ENCODE measurements around the gene VAPB.

Gene VAPB

DNA sequence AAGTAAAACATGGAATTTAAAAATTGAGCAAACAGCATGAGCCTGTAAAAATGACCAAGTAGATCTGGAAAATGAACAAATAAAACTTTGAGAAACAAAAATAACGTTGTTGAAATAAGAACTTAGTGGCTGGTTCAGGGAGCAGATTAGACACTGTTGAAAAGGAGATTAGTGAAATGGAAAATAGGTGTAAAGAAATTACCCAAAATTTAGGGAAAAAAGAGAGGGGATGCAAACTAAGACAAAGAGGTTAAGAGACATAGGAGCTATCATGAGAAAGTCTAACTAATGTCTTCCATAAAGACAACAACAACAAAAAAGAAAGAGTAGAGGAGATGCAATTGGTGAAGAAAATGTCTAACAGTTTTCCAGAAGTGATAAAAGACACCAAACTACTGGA lies 97.2 kb downstream of the VAPB start:
- no peak for DNase-seq

DNA sequence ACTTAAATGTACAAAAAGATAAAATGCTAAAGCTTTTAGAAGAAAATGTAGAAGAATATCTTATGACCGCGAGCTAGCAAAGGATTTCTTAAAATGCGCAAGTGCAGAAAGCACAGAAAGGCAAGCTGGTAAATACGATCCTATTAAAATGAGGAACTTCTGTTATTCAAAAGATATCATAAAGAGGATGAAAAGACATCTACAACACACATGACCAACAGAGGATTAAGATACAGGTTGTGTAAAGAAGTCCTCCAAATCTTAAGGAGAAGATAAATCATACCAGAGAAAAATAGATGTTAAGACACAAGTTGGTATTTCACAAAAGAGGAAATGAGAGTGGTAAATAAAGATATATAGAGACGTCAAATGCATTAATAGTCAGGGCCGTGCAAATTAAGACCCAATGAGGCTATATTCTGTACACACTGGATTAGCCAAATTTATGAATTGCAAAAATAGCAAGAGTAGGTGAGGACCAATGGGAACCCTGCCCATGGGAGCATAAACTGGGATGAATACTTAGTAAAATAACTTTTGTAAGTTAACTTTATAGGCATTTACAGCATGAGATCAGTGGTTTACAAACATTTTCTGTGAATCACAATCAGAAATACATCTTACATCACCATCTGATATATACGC lies 103.2 kb downstream of the VAPB start:
- DNase-seq, result no peak

DNA sequence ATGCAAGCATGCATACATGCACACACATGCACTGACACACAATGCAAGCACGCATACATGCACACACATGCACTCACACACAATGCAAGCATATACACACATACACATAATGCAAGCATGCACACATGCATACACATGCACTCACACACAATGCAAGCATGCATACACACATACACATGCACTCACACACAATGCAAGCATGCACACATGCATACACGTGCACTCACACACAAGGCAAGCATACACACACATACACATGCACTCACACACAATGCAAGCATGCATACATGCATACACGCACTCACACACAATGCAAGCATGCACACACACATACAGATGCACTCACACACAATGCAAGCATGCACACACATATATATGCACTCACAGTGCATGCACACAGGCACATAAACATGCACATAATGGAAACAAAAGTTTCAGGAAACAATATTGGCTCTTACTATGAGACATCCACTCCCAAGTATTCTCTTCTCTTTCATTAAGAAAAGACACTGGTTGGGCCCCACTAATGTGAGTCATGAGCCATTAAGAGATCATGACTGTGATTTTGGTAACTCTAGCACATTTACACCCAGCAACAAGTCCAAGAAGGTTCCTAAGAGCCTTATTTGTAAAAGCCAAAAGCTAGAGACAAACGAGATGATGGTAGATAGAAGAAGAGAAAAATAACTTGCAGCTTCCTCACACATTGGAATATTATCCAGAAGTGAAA lies 103.9 kb downstream of the VAPB start:
- DNase-seq, result no peak

DNA sequence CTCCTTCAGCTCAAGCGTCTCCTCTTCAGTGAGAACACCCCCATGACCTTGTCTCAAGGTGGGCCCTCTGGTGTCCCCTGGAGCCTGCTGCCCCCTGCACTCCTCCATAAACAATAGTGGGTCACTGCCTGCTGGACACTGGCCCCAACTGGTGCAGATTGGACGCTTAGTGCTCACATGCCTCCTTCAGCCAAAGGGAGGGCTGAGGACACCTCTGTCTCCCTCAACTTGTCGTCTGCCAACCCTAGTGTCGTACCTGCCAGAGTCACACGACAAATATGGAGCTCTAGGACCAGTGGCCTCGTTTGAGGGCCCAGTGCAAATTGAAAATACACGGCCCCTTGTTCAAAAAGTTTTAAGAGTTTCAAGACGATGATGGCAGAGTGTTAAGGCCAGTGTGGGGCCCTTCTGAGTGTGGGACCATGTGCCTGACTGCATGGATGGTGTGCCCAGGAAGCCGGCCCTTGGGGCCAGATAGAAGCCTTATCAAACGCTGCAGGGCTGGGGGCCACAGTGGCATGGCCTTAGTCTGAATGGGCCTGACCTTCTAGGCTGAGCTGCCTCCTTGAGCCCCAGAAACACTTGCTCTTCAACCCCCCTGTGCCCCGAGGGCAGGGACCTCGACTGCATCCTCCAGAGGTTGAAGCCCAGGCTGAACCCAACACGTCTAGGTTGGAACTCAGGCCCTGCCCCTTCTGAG lies 106.0 kb downstream of the VAPB start:
- no peak for DNase-seq

DNA sequence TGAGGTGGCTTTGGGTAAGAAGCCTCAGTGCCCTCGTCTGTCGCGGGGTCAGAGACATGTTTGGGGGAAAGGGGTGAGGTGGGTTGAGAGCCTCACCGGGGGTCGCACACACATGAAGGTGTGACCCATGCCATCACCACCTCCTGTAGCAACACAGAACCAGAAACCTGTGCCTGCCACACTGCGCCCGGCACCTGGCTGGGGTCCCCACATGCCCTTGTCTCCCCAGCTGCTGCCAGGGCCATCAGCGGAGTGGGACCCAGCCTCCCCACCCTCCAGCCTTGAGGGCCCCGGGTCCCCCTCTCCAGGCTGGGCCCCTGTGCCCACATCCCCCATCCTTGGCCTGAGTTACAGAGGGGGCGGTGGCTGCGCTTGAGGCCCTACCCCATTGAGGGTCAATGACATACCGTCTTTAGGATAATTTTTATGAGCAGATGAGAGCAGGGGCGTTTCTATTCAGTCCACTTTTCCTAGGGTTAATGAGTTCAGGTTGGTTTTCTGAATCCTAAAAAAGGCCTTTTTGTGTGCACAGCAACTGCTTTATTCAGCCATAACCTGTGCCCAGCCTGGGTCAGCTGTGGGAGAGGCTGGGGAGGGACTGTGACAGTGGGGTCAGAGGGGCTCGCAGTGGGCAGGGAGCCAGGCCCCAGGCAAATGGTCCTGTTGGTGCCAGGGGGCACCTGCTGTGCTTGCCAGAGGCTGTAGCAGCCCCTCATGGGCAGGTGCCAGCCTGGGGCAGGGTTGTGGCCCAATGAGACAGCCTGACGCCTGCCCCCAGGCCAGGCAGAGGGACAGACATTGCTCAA lies 106.8 kb downstream of the VAPB start:
- DNase-seq, result no peak

DNA sequence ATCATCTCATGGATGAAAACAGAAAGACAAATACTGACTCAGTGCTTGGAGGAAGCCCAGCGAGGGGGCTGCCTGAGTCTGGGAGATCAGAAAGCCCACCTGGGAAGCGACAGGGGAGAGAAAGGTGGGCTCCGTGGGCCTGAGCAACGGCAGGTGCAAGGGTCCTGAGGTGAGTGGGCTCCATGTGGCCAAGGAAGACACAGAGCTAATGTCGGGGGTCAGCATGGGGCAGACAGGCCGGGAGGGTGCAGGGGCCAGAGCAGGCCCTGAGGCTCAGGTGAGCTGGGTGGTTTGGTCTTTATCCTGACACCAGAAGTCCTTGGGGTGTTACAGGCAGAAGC lies 107.4 kb downstream of the VAPB start:
- no peak for DNase-seq

DNA sequence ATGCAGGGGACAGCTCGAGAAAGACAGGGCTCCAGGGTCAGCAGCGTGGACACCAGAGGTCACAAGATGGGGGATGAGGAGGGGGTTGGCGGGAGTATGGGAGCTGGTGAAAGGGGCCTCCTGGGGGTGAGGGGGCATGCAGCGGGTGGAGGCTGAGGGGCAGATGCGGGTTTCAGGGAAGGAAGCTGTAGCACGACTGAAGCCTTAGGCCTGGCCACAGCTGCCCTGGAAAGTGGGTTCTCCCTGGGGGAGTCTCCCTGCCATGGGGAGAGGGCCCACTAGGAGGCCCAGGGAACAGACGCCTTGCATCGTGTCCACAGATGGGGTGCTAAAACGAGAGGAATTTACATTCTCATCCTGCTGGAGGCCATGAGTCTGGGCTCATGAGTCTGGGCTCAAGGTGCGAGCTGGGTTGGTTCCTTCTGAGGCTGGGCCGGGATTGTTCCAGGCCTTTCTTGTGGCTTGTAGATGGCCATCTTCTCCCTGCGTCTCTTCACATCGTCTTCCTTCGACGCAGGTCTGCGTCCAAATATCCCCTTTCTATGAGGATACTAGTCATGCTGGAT lies 108.1 kb downstream of the VAPB start:
- DNase-seq, result no peak

DNA sequence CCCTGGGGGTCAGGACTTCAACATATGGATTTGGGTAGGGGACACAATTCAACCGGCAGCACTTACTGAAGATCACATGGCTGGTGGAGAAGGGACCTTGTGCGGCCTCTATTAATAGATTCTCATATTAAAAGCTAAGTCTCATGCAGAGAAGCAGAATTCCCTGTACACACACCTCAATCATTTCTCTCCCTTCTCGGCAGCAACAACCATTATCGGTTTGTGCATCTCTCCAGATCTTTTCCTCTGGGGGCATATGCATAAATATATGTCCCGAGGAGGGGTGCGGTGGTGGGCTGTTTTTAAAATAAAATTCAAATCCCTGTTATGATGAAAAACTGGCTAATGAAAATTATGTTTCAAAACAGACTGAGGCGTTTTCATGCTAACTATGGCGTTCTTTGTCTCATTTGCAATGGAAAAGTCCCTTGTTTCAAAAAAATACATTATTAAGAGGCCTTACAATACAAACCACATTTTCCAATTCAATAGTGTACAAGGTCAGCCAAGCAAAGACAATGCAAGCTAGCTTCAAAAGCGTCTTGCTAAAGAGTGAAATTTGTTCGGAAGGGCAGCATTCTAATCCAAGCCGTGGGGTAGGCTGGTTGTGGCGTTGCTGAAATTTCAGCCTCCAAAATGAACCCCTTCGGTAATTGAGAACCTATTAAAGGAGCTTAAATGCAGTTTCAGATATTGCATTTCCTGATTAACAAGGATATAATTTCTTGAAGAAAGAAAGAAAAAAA lies 108.9 kb downstream of the VAPB start:
- no peak for DNase-seq

DNA sequence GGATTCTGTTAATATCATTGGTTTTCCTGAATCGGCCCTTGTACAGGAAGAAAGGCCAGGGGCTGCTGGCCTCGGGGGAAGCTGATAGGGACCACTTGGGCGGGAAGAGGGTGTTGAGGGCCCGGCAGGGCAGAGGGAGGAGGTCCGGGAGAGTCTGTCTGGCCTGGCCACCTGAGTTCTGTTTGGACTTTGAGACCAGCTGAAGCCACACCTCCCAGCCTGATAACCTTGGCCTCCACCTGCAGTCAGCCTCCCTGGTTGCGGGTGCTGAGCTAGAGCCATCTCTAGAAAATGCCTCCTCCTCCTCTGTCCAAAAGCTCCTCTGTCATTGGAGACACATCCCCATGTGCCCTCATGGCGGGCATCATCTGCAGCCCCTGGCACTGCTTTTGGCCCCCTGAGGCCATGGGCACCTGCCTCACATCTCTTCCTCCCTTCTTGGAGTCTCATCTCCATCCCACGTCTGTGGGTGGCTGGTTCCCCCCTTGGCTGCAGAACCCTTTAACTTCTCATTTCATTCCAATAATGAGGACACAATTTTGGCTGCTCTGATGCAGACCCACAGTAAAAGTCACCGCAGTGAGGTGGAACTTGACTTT lies 109.5 kb downstream of the VAPB start:
- DNase-seq, result no peak

DNA sequence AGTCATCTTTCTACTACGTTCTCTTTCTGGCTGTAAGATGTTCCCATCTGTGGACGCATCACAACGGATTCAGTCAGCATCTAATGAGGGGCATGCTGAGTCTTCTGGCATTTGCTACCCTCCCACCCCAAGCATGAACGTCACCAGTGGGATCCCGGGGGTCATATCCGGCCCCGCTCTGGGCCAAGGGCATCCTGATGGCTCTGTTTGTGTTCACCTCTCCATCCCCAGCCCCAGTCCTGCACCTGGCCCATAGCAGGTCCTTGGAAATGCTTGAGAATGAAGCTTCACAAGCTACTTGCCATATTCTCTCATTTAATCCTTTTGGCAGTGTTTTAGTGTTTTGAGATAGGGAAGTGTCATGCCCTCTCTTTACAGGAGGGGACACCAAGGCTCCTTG lies 111.2 kb downstream of the VAPB start:
- no peak for DNase-seq
